Activated effector memory CD4-positive, alpha-beta T cell treated with anti-CD3 and anti-CD28 coated beads, Interleukin-2, amount 50 U/mL, for 16 hours (primary cell): ENCODE measurements around the gene GTPBP6.
A peak's percentile ranks its signal among the peaks of the same experiment; 100 is the strongest.
"Not testable (repeated sequence)": the region's sequence is repeated elsewhere in the genome, so short reads cannot be mapped to it uniquely, and the experiment has no call there.

ENCODE experiments used
- DNase-seq: peaks from one replicate; pipeline ENCODE4 v3.0.0-alpha.2; 2020

GTPBP6 gene

DNA sequence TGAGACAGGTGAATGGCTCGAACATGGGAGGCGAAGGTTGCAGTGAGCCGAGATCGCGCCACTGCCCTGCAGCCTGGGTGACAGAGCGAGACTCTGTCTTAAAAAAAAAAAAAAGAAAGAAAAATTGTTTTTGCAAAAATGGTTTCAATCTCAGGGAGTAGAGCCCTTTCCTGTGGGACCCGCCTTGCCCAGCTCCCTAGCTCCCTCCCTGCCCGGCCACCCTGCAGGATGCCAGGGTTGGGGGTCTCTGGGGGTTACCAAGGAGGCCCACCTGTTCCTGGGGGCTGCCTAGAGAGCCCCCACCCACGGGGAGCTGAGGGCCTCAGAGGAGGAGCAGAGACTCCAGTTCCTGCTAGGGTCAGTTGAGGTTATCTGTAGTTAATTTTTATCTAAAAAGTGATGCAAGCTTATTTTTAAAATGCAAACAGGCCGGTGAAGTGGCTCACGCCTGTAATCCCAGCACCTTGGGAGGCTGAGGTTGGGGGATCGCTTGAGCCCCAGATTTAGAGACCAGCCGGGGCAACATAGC lies 56.2 kb downstream of the GTPBP6 start:
- peak; percentile 45 for DNase-seq

DNA sequence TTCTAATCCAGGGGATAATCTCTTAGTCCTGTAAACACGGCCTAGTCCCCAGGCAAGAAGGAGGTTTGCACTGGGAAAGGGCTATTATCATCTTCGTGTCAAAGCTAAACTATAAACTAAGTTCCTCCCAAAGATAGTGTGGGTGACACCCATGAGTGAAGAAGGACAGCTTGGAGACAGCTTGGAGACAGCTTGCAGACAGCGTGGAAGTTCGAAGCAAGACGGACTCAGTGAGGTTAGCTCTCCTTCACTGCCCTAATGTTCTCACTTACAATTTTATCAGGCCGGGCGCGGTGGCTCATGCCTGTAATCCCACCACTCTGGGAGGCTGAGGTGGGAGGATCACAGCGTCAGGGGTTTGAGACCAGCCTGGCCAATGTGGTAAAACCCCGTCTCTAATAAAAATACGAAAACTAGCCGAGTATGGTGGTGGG lies 56.7 kb downstream of the GTPBP6 start:
- DNase-seq = peak; percentile 36

- peak; percentile 50 for DNase-seq
Observed at GRCh38 chrX:261167-261918, 57.3 kb downstream of the GTPBP6 start.

- peak; percentile 63 for DNase-seq
Observed at GRCh38 chrX:259692-260355, 58.8 kb downstream of the GTPBP6 start.

GRCh38 chrX:258291-259040 lies 60.1 kb downstream of the GTPBP6 start:
- peak; percentile 55 for DNase-seq

- peak; percentile 50 for DNase-seq
Observed at GRCh38 chrX:257681-258289, 60.8 kb downstream of the GTPBP6 start.

- not testable (repeated sequence) for DNase-seq
Observed at GRCh38 chrX:257054-257453, 61.5 kb downstream of the GTPBP6 start.

- peak; percentile 54 for DNase-seq
Observed at GRCh38 chrX:255923-256331, 62.7 kb downstream of the GTPBP6 start.
